HCT116 (cell line): ENCODE data around the gene LRP2.
"Not testable (repeated sequence)": the region's sequence is repeated elsewhere in the genome, so short reads cannot be mapped to it uniquely, and the experiment has no call there.

Experiments used
- POLR2A ChIP-seq: IDR thresholded peaks from 2 replicates; pipeline ENCODE4 v1.7.0; 2011; ENCODE audit warnings: borderline replicate concordance; ENCODE audit not compliant: insufficient read depth, insufficient read length; ENCODE audit errors: extremely low read depth
- POLR2AphosphoS5 ChIP-seq: IDR thresholded peaks from 2 replicates; pipeline ENCODE4 v1.6.1; 2011; ENCODE audit warnings: mild to moderate bottlenecking, low read depth, low read length, moderate library complexity
- TF ChIP-seq, protein P1 (sequence below), 3 experiments: fragments of 200-600 bp in 1 of 3; sonication (generic) in 1 of 3; IDR thresholded peaks in 2 of 3; conservative IDR thresholded peaks in 1 of 3; 2 replicates each; pipeline ENCODE4 v1.5.1; 2012 to 2017; ENCODE audit warnings: low read depth in 2 of 3, low read length in 2 of 3, antibody characterized with exemption in 1 of 3, borderline replicate concordance in 1 of 3, control low read depth in 1 of 3, mild to moderate bottlenecking in 1 of 3, mixed read lengths in 1 of 3, mixed run types in 1 of 3, moderate library complexity in 1 of 3; ENCODE audit not compliant: insufficient read depth in 1 of 3

GRCh38 chr2:169270574-169270973, 91.8 kb downstream of the LRP2 start:
- not testable (repeated sequence) for TF ChIP-seq POLR2AphosphoS5, POLR2A
- TF ChIP-seq, protein P1, sequence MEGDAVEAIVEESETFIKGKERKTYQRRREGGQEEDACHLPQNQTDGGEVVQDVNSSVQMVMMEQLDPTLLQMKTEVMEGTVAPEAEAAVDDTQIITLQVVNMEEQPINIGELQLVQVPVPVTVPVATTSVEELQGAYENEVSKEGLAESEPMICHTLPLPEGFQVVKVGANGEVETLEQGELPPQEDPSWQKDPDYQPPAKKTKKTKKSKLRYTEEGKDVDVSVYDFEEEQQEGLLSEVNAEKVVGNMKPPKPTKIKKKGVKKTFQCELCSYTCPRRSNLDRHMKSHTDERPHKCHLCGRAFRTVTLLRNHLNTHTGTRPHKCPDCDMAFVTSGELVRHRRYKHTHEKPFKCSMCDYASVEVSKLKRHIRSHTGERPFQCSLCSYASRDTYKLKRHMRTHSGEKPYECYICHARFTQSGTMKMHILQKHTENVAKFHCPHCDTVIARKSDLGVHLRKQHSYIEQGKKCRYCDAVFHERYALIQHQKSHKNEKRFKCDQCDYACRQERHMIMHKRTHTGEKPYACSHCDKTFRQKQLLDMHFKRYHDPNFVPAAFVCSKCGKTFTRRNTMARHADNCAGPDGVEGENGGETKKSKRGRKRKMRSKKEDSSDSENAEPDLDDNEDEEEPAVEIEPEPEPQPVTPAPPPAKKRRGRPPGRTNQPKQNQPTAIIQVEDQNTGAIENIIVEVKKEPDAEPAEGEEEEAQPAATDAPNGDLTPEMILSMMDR (IDR thresholded peaks at IDR 0.05 in 2 of 3, conservative IDR thresholded peaks at IDR 0.05 in 1 of 3; ENCODE audit: borderline replicate concordance in 1 of 3, insufficient read depth in 1 of 3, low read depth in 2 of 3, low read length in 2 of 3), result not testable (repeated sequence)
